Stimulated activated CD8-positive, alpha-beta memory T cell treated with anti-CD3 and anti-CD28 coated beads, Interleukin-7, amount 100 ng/mL, for 4 hours (primary cell): ENCODE data around the gene RGS1.

Source experiments
- DNase-seq, 2 donors: peaks; one replicate each; pipeline ENCODE4 v3.0.0-alpha.2; 2020; ENCODE audit warnings: low read depth in 2 of 2

RGS1 gene

DNA sequence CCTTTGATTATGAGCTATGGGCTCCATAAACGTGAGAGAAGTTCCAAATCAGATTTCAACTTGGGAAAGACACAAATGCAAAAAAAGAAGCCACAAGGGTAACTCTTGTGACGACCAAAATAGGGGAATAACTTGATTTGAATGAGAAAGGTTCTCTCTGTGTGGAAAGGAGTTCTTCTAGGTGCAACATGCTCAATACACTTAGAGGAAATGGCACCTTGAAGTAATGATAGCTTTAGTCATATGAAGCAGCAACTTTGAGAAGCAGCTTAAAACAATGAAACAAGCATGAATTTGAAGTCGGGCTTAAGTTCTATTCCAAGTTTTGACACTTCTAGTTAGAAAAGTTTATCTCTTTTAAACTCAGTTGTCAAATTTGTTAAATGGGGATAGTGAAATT lies 21.8 kb upstream of the RGS1 start:
- DNase-seq, result no peak

DNA sequence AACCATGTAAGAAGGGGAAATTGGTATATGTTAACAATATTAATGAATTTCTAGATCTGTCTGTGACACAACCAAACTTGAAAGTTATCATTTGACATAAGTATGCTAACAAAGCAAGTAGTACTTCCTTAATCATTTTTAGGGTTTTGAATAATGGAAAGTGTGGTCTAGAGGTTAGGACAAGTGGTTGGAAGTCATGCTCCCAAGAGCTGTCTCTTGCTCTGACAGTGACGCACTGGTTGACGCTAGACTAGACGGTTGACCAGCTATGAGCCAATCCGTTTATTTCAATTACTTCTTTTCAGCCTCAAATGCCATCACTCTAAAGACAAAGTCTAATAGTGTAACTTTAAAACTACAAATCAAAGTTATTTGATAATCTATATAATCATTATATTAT lies 20.7 kb upstream of the RGS1 start:
- DNase-seq, result no peak

DNA sequence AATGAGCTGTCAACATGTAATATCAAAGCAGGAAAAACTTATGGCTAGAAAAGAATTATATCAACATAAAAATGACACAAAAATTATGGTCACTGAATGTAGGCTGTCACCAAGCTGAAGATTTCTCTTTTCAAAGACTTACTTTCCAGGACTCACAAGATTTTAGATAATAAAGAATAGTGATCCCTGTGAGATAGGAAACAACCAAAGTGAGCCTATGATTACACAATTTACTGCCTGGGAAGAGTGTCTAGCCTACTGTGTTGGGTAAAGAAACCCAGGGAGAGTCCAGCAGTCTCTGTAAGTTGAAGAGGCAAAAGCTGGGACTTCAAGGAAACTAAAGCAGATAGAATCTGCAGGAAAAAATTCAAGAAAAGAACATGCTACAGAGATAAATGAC lies 20.2 kb upstream of the RGS1 start:
- DNase-seq, result no peak

DNA sequence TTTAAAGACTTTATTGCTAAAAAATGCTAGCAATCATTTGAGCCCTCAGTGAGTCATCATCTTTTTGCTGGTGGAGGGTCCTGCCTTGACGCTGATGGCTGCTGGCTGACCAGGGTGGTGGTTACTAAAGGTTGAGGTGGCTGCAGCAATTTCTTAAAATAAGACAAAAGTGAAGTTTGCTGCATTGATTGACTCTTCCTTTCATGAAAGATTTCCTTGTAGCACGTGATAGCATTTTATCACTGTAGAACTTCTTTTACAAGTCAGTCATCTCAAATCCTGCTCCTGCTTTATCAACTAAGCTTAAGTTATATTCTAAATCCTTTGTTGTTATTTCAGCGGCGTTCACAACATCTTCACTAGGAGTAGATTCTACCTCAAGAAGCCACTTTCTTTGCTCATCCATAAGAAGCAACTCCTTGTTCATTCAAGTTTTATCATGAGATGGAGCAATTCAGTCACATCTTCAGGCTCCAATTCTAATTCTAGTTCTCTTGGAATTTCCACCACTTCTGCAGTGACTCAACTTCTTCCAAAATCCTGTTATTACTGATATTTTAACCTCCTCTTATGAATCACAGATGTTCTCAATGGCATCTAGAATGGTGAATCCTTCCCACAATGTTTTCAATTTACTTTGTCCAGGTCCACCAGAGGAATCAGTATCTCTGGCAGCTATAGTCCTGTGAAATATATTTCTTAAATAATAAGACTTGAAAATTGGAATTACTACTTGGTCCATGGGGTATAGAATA lies 17.6 kb upstream of the RGS1 start:
- DNase-seq, result no peak

DNA sequence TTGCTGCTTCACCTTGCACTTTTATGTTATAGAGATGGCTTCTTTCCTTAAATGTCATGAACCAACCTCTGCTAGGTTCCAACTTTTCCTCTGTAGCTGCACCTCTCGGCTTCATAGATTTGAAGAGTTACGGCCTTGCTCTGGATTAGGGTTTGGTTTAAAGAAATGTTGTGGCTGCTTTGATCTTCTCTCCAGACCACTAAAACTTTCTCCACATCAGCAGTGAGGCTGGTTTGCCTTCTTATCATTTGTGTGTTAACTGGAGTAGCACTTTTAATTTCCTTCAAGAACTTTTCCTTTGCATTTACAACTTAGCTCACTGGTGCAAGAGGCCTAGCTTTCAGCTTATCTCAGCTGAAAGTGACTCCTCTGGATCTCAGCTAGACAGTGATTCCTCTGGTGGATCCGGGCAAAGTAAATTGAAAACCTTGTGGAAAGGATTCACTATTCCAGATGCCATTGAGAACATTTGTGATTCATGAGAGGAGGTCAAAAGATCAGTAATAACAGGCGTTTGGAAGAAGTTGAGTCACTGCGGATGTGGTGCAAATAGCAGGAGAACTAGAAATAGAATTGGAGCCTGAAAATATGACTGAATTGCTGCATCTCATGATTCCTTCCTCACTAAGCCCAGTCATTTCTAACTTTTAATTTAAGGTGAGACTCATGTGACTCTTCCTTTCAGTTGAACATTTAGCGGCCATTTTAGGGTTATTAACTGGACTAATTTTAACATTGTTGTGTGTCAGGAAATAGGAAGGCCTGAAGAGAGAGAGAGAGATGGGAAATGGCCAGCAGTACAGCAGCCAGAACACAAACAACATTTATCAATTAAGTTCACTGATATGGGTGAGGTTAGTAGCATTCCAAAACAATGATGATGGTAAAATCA lies 16.2 kb upstream of the RGS1 start:
- no peak for DNase-seq

DNA sequence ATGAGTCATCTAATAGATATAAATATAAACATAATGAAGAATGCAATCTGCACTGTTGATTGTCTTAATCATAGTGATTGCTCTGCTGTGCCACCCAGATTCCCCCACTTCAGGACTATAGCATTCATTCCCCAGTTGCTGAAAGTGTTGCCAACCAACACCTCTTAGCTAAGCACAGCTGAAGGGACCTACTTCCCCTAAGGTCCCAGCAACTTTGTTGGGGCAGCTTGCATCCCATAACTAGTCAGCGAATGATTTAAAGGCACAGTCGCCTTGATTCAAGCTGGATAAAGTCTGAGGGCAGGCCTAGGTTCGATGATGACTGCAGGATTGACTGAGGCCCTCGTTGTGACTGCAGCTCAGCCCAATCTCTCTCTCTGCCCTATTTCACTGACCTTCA lies 14.3 kb upstream of the RGS1 start:
- DNase-seq, result no peak

DNA sequence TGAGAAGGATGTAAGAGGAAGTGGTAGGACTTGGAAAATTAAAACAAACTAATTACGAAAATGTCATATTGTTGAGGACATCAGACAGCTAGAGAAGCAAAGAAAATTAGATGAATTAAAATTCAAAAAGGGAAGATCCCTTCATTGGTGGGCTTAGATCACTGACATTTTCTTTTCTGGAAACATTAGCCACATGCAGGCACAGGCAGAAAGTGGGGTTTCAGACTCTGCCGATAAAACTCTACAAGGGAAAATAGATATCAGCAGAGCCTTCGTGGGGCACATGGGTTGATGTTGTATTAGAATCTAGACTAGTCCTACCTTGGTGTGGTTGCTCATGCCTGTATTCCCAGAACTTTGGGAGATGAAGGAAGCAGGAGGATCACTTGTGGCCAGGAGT lies 12.4 kb upstream of the RGS1 start:
- no peak for DNase-seq

DNA sequence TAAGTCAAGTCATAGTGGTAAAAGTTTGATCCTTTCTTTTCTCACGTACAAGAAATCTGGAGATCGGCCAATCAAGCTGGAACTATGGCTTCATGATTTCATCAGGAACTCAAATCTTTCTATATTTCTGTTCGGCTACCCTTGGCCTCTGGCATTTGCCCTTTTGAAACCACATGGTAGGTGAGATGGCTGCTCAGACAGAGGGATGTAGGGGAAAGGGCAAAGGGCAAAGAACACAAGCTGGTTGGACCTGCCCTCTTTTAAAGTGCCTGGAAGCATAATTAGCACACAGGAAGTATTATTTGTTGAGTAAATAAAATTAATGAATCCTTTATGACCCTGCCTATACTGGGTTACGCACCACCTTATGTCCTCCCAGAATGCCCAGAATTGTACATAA lies 11.5 kb upstream of the RGS1 start:
- DNase-seq, result no peak

DNA sequence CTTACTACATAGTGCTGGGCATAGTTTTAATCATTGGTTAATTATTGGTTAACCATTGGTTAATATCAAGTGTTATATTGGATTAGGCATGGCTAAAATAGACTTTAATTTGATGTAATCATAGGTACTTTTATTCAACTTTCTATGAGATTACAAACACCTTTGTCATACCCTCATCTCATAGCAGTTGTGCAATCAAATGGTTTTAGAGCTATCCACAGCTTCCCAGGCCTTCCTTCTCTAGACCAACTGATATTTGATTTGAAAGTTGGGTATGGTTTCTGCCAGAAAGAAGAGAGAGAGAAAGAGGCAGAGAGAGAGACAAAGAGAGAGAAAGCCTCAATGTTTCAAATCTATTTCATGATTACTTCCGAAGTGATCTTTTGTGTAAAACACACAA lies 9.6 kb upstream of the RGS1 start:
- DNase-seq, result no peak

DNA sequence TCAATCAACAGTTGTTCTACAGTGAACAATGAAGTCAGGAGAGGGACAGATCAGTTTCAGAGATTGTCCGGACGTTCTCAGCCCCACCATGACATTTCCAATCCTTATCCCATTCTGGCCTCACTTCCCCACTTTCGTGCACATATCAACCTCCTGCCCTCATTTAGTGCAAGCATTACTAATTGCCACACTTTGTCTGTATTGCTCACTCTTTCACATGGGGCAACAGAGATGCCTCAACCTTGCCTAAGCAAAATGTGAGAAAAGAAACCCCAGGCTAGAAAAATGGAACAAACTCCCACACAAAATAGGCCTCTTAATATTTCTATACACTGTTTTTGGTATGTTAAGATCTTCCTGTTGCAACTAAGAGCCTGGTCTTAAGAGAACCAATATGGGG lies 8.9 kb upstream of the RGS1 start:
- no peak for DNase-seq

DNA sequence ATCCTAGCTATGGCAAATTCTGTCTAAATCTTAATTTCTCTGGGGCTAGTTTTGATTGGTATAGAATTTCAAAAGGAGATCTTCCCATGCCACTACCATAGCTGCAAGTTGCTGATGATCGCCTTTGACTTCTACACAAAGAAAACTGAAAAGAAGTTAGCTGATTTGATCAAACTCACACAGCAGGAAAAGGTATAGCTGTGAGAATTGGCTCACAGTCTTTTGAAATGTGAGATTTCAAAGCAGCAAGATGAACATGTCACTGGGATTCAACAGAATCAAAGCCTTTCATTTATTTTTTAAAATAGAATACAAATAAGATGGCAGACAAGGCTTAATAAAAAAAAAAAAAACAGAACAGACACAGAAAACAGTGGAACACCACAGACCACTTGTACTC lies 7.5 kb upstream of the RGS1 start:
- DNase-seq, result no peak

DNA sequence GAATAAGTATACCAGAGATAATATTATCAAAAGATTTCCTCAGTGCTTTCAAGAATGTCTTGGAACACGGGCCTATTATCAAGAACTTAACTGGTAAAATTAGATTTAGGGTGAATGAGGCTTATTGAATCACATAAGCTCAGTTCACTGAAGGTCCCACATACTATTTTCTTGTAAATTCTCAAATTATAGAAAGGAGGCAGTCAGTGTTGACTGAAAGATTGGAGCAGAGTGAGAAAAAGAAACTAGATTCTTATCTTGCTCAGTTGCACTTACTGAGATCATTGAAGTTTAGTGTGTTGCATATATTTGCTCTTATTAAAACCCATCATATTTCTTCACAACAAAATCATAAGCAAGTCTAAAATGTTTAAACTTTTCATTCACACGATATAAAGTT lies 3.9 kb upstream of the RGS1 start:
- no peak for DNase-seq

DNA sequence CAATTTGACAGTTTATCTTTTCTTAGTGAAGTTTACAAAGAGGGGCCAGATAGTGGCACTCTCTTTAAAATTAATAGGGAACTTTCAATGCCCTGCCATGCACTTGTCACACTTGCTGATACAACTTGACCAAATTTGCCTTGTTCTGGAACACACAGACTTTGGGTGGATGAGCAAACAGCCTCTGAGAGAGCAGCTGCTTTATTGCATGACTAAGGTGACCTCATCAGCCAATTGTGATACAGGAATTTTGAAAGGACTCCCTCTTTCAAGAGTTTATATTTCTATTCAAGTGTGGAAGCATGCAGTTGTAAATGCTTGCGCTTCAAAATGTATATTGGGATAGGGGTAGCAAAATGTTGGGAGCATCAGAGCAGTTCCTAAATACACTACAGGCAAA lies 2.1 kb upstream of the RGS1 start:
- no peak for DNase-seq

DNA sequence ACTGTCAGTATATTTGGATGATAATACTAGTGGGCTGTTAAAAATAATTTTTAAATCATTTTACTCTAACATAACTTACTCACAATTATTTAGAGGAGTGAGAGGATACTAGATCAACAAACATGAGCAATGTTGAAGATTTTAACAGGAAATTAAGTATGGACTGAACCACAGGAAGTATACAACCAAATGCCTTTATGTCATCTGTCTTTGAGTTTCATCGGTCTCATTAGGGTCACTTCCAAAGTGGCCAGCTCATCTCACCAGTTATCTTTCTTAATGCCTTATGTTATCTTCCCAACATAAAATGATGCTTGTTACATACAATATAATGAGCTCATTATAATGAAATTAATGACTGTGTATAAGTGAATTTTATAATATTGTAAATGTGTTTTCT lies 1.5 kb upstream of the RGS1 start:
- DNase-seq, result no peak

DNA sequence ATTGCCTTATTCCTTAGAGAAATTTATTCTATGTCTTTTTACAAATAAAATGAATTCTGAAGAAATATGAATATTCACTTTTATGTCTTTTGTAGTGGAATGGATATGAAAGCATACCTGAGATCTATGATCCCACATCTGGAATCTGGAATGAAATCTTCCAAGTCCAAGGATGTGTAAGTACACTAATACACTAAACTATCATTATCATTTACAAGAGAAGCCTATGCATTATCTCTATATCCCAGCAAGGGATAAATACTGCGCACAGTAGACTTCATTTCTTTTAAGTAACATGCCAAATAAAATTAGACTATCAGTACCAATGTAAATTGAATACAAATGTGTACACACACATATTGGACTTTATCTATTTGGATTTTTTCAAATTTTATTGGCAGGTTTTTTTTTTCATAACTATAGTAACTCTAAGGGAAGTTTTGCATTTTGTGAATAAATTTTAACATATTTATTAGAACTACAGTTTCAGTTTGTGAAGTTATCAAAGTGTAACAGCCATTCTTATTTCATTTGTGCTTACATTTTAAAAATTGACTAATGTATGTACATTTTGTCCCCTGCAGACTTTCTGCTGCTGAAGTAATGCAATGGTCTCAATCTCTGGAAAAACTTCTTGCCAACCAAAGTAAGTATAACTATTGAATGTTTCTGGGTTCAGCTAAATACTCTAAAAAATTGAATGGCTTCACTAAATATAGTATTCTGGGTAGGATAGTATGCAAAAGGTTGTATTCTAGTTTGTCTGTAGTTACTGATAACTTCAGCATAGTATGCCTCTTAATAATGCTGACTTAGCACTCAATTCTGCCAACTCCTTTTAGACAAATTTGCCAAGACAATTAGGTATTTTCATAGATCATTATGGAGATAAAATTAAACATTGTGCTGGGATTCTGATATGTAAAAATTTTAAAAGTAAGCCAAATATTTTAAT lies 894 bp downstream of the RGS1 start:
- no peak for DNase-seq

DNA sequence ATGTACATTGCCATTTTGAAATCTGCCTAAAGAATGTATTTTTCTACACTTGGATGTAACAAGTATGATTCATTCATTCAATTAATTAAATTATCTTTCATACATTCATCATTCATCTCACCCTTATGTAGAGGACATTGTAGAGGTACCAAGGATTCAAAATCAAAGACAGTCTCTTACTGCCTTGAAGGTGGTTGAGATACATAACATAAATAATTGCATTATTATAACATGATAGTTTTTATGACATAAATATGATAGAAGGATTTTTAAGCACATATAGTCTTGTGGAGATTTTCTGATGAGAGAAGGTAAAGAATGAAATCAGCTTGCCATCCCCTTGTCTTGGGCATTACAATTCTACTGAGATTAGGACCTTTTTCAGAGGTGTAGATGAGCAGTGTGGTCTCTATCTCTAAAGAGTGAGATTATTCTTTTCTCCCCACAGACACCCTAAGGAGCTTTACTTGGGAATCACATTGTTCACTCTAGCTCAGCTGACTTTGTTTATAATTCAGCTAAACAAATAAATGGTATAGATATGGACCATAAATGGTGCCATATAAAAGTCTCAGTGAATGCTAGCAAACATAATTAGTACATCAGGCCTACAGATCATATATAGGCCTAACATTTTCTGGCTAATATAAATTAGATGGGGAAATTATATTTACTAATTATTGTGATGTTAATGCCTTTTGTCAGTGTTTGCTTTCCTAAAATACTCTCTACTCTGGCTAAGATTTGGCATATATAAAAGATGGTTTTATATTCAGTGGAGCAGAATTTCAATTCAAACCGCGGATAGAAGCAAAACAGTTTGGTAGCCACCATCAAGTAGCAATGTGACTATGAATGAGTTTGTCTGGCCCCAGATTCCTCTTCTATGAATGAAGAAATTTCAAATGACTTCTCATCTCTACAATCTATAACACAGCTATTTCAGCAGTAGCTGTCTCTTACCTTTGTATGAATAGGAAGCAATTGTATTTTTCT lies 1.9 kb downstream of the RGS1 start:
- no peak for DNase-seq

DNA sequence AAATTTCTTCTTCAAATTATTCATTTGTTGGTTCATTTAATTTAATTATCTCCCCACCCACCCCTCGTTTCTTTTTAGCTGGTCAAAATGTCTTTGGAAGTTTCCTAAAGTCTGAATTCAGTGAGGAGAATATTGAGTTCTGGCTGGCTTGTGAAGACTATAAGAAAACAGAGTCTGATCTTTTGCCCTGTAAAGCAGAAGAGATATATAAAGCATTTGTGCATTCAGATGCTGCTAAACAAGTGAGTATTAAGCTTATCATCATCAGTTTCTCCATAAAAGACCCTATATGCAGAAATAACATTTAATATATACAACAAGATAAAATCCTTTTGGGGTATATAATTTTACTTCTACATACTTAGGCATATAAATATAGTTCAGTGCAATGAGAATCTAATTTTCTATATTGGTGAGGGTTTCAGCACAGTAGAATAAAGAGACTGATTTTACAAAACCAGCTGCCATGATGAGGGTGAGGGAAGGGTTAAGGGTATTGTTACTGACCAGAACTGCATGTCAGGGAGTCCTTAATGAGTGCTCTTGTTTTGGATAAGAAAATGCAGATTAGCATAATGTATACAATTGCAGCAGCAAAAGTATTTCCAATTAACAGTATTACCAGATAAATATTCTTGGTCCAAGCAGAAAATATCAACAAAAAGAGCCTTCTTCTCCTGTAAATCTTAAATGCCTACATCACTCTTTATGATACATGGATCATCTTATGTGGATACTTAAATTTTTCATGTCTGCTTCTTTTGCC lies 2.8 kb downstream of the RGS1 start:
- no peak for DNase-seq

DNA sequence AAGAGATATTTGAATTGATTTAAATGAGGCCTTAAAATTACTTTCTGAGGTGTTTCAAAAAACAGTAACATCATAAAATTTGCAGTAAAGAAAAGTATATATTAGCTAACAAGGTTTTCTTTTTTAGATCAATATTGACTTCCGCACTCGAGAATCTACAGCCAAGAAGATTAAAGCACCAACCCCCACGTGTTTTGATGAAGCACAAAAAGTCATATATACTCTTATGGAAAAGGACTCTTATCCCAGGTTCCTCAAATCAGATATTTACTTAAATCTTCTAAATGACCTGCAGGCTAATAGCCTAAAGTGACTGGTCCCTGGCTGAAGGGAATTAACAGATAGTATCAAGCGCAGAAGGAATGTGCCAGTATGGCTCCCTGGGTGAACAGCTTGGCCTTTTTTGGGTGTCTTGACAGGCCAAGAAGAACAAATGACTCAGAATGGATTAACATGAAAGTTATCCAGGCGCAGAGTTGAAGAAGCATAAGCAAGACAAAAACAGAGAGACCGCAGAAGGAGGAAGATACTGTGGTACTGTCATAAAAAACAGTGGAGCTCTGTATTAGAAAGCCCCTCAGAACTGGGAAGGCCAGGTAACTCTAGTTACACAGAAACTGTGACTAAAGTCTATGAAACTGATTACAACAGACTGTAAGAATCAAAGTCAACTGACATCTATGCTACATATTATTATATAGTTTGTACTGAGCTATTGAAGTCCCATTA lies 3.6 kb downstream of the RGS1 start:
- DNase-seq, result no peak

DNA sequence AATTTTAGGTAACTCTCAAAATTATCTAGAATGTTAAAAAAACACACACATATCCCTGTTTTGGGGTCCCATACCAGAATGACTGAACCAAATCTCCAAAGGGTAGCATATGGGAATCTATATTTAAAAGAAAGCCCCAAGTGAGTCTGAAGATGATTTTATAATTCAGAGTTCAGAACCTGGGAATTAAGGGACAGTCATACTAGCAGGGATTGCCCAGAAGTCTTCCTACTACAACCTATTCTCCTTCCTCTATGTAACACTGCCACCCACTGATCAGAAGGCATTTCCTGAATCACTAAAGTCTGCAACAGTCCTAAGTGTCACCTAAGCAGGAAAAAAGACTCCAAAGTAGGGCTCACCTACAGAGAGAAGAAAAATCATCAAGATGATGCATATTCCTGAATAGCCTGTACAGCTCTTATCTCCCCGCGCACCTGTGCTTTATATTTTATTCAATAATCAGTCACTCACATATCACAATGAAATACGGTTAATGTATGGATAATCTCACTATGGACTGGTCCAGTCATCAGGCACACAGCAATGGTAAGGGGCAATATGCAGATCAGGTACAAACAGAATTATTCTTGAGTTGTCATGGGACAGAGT lies 4.9 kb downstream of the RGS1 start:
- DNase-seq, result no peak
